ENCODE data around the gene LEMD2.

LEMD2 gene

GRCh38 chr6:33808641-33809180, 19.8 kb upstream of the LEMD2 start:
- Histone ChIP-seq H3K27me3 (ENCODE audit: control insufficient read depth, low read length) (peaks cover 48% of the 10 kb centered on the region), H3K9me2 (replicated peaks; ENCODE audit: control insufficient read depth, low read length) (no peaks in the 10 kb centered on the region), H3K27ac (ENCODE audit: low read depth, low read length) (no peak overlapping the region), H4K20me1 (ENCODE audit: control insufficient read depth, insufficient read depth, low read depth, low read length) (no peaks in the 10 kb centered on the region), H3K4me1 (ENCODE audit: control insufficient read depth, low read length) (no peaks in the 10 kb centered on the region), H3K79me2 (ENCODE audit: control insufficient read depth, low read length) (no peaks in the 10 kb centered on the region), H3K4me2 (ENCODE audit: low read length) (no peak overlapping the region), H3F3A (ENCODE audit: control insufficient read depth, insufficient read depth) (no peaks in the 10 kb centered on the region), H3K36me3 (ENCODE audit: control insufficient read depth, low read length) (no peaks in the 10 kb centered on the region), H3K9me3 (ENCODE audit: control insufficient read depth, insufficient read depth, low read length) (no peaks in the 10 kb centered on the region), H3K4me3 (ENCODE audit: low read length) (no peak overlapping the region)
- TF ChIP-seq, protein P1, sequence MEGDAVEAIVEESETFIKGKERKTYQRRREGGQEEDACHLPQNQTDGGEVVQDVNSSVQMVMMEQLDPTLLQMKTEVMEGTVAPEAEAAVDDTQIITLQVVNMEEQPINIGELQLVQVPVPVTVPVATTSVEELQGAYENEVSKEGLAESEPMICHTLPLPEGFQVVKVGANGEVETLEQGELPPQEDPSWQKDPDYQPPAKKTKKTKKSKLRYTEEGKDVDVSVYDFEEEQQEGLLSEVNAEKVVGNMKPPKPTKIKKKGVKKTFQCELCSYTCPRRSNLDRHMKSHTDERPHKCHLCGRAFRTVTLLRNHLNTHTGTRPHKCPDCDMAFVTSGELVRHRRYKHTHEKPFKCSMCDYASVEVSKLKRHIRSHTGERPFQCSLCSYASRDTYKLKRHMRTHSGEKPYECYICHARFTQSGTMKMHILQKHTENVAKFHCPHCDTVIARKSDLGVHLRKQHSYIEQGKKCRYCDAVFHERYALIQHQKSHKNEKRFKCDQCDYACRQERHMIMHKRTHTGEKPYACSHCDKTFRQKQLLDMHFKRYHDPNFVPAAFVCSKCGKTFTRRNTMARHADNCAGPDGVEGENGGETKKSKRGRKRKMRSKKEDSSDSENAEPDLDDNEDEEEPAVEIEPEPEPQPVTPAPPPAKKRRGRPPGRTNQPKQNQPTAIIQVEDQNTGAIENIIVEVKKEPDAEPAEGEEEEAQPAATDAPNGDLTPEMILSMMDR (IDR thresholded peaks at IDR 0.05; ENCODE audit: low read depth, low read length, poor library complexity, severe bottlenecking) = no peak
- no peak for TF ChIP-seq EZH2phosphoT487 (IDR thresholded peaks at IDR 0.05; ENCODE audit: borderline replicate concordance, low read length)

DNA sequence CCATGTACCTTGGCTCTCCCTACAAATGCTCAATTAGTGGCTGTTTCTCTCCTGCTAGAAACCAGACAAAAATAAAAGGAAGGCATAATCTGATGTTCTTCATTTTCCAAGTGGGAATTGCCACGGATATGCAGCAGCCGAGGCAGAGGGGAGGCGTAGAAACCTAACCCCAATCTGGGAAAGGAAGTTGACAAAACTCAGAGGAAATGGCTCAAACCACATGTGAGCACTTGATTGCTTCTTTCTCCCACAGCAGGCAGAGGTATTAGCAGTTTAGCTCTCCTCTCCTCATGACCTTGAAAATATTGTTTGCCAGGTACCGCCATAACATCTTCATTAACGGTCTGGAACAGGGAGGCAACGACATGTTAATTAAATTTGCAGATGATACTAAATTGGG, 18.7 kb upstream of the LEMD2 start:
- TF ChIP-seq EZH2phosphoT487 (IDR thresholded peaks at IDR 0.05; ENCODE audit: borderline replicate concordance, low read length) = no peak
- no peaks in the 10 kb centered on the region for H3K36me3 ChIP-seq (ENCODE audit: control insufficient read depth, low read length)
- no peak overlapping the region for H3K4me3 ChIP-seq (ENCODE audit: low read length)
- H4K20me1 ChIP-seq (ENCODE audit: control insufficient read depth, insufficient read depth, low read depth, low read length) = no peaks in the 10 kb centered on the region
- no peak overlapping the region for H3K27ac ChIP-seq (ENCODE audit: low read depth, low read length)
- H3K27me3 ChIP-seq (ENCODE audit: control insufficient read depth, low read length) = peaks cover 48% of the 10 kb centered on the region
- no peaks in the 10 kb centered on the region for H3K4me1 ChIP-seq (ENCODE audit: control insufficient read depth, low read length)
- no peaks in the 10 kb centered on the region for H3K9me2 ChIP-seq (replicated peaks; ENCODE audit: control insufficient read depth, low read length)
- H3F3A ChIP-seq (ENCODE audit: control insufficient read depth, insufficient read depth) = no peaks in the 10 kb centered on the region
- H3K9me3 ChIP-seq (ENCODE audit: control insufficient read depth, insufficient read depth, low read length) = no peaks in the 10 kb centered on the region
- H3K79me2 ChIP-seq (ENCODE audit: control insufficient read depth, low read length) = no peaks in the 10 kb centered on the region
- H3K4me2 ChIP-seq (ENCODE audit: low read length) = no peak overlapping the region

- H3K4me3 ChIP-seq (ENCODE audit: low read length) = no peak overlapping the region
- H3K36me3 ChIP-seq (ENCODE audit: control insufficient read depth, low read length) = no peaks in the 10 kb centered on the region
- H3F3A ChIP-seq (ENCODE audit: control insufficient read depth, insufficient read depth) = no peaks in the 10 kb centered on the region
- TF ChIP-seq, protein P1 (IDR thresholded peaks at IDR 0.05; ENCODE audit: low read depth, low read length, poor library complexity, severe bottlenecking) = no peak
- no peak for TF ChIP-seq EZH2phosphoT487 (IDR thresholded peaks at IDR 0.05; ENCODE audit: borderline replicate concordance, low read length)
- H3K27me3 ChIP-seq (ENCODE audit: control insufficient read depth, low read length) = peaks cover 48% of the 10 kb centered on the region
- H4K20me1 ChIP-seq (ENCODE audit: control insufficient read depth, insufficient read depth, low read depth, low read length) = no peaks in the 10 kb centered on the region
- H3K27ac ChIP-seq (ENCODE audit: low read depth, low read length) = no peak overlapping the region
- no peaks in the 10 kb centered on the region for H3K9me2 ChIP-seq (replicated peaks; ENCODE audit: control insufficient read depth, low read length)
- H3K4me1 ChIP-seq (ENCODE audit: control insufficient read depth, low read length) = no peaks in the 10 kb centered on the region
- H3K79me2 ChIP-seq (ENCODE audit: control insufficient read depth, low read length) = no peaks in the 10 kb centered on the region
- H3K9me3 ChIP-seq (ENCODE audit: control insufficient read depth, insufficient read depth, low read length) = no peaks in the 10 kb centered on the region
- no peak overlapping the region for H3K4me2 ChIP-seq (ENCODE audit: low read length)
These were observed 17.9 kb upstream of the LEMD2 start for GRCh38 chr6:33806841-33807240.

GRCh38 chr6:33803571-33804053, 14.7 kb upstream of the LEMD2 start, which contains the start of gene MLN:
MLN (minus strand) TSS chr6:33804003; CDS start chr6:33801163, 2,840 bp downstream.
- H3K27ac ChIP-seq (ENCODE audit: low read depth, low read length) = no peak within 1 kb of the TSS
- H3K36me3 ChIP-seq (ENCODE audit: control insufficient read depth, low read length) = no peaks in the 10 kb centered on the region
- no peaks in the 10 kb centered on the region for H3K9me2 ChIP-seq (replicated peaks; ENCODE audit: control insufficient read depth, low read length)
- H4K20me1 ChIP-seq (ENCODE audit: control insufficient read depth, insufficient read depth, low read depth, low read length) = no peaks in the 10 kb centered on the region
- TF ChIP-seq, protein P1 (IDR thresholded peaks at IDR 0.05; ENCODE audit: low read depth, low read length, poor library complexity, severe bottlenecking) = no peak
- no peak within 1 kb of the TSS for H3K4me2 ChIP-seq (ENCODE audit: low read length)
- H3F3A ChIP-seq (ENCODE audit: control insufficient read depth, insufficient read depth) = no peaks in the 10 kb centered on the region
- no peaks in the 10 kb centered on the region for H3K9me3 ChIP-seq (ENCODE audit: control insufficient read depth, insufficient read depth, low read length)
- H3K79me2 ChIP-seq (ENCODE audit: control insufficient read depth, low read length) = no peaks in the 10 kb centered on the region
- no peaks in the 10 kb centered on the region for H3K4me1 ChIP-seq (ENCODE audit: control insufficient read depth, low read length)
- H3K27me3 ChIP-seq (ENCODE audit: control insufficient read depth, low read length) = peaks cover 36% of the 10 kb centered on the region
- no peak within 1 kb of the TSS for H3K4me3 ChIP-seq (ENCODE audit: low read length)
